Thyroid gland (tissue), 4 donors: ENCODE measurements around the gene RTF1. TPM values are rescaled to one million over a fixed set of nuclear protein-coding genes. Genes with fewer than 3 reads are reported as not detected.
A peak's percentile ranks its signal among the peaks of the same experiment; 100 is the strongest.

Source experiments
- DNase-seq, 2 donors: peaks; one replicate each; pipeline ENCODE4 v3.0.0-alpha.2; 2019
- H3K27ac ChIP-seq, 3 donors: fragments of 200-600 bp; sonication (generic); 1 replicate in 2 of 3; 2 replicates in 1 of 3; pipeline ENCODE4 v1.5.1; 2016 to 2019; ENCODE audit warnings: mild to moderate bottlenecking in 1 of 3, moderate library complexity in 1 of 3
- H3K27me3 ChIP-seq: fragments of 200-600 bp; sonication (generic); one replicate; pipeline ENCODE4 v1.5.1; 2019
- H3K36me3 ChIP-seq, 2 donors: fragments of 200-600 bp; sonication (generic); one replicate each; pipeline ENCODE4 v1.5.1; 2016 to 2019
- H3K4me1 ChIP-seq, 2 donors: fragments of 200-600 bp; sonication (generic); one replicate each; pipeline ENCODE4 v1.5.1; 2017 to 2019
- H3K4me3 ChIP-seq, 3 donors: fragments of 200-600 bp; sonication (generic); replicated peaks in 1 of 3; 1 replicate in 2 of 3; 2 replicates in 1 of 3; pipeline ENCODE4 v1.5.1; 2016; ENCODE audit warnings: mild to moderate bottlenecking in 1 of 3
- H3K9me3 ChIP-seq: fragments of 200-600 bp; sonication (generic); one replicate; pipeline ENCODE4 v1.5.1; 2017
- POLR2A ChIP-seq, 2 donors: fragments of 450-650 bp; IDR thresholded peaks; one replicate each; pipeline ENCODE4 v1.6.1; 2017; ENCODE audit warnings: antibody characterized with exemption in 2 of 2, mild to moderate bottlenecking in 2 of 2, moderate library complexity in 1 of 2
- WGBS, 2 donors: methylation state at CpG; one replicate each; pipeline ENCODE4 v1.1.5; 2017; 5-methylcytosine and 5-hydroxymethylcytosine counted together
- intact Hi-C: fragments of 100-400 bp; cut with DNase I; formaldehyde crosslinking; loops from one replicate; pipeline ENCODE4 v1.15.1; 2023
- total RNA-seq, 4 donors: library from RNA; depleted of rRNA; stranded (reverse); fragments of >200 nt; gene quantifications; one replicate each; pipeline ENCODE4 v1.2.3, GENCODE V29; 2016
- TF ChIP-seq, protein P1 (sequence below), 6 experiments: fragments of 200-600 bp in 3 of 6; fragments of 450-650 bp in 3 of 6; sonication (generic) in 3 of 6; IDR thresholded peaks; one replicate each; pipeline ENCODE4 v1.5.1; 2016 to 2019; ENCODE audit warnings: antibody characterized with exemption in 6 of 6, mild to moderate bottlenecking in 2 of 6, inconsistent platforms in 1 of 6, moderate library complexity in 1 of 6

RTF1 gene
- total RNA-seq, 4 donors from 2014 or later: 26.6 to 37.4 (median 35.4) TPM

DNA sequence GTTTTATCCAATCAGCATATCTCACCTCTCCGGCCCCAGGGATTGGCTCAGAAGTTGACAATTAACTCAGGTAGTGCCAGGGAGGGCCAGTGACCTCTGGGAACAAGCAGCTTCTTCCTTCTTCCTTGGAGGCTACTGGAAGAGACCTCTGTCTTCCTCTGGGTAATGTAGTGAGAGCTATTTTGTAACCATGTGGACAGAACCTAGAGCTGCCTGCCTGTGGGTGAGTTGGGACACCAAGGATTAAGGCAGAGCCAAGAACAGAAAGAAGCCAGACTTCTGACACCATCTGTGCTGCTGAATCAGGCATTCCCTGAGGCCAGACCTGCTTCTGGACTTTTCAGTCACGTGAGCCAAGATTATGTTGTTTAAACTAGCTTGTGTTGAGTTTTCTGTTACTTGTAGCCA, 8.7 kb upstream of the RTF1 start:
- intact Hi-C loops: no loop called here
- no peak overlapping the region for H3K4me3 ChIP-seq
- peak overlapping the region in 2 of 3 donors; percentile 1 to 37 for H3K27ac ChIP-seq
- no peaks in the 10 kb centered on the region for H3K36me3 ChIP-seq
- H3K4me1 ChIP-seq: peaks cover under 1 to 4% of the 10 kb centered on the region in 2 donors
- no peaks in the 10 kb centered on the region for H3K9me3 ChIP-seq
- H3K27me3 ChIP-seq: no peaks in the 10 kb centered on the region
- peak in 1 of 2 donors; percentile 45 for DNase-seq
- TF ChIP-seq POLR2A (IDR thresholded peaks at IDR 0.05): no peak
- TF ChIP-seq, protein P1, sequence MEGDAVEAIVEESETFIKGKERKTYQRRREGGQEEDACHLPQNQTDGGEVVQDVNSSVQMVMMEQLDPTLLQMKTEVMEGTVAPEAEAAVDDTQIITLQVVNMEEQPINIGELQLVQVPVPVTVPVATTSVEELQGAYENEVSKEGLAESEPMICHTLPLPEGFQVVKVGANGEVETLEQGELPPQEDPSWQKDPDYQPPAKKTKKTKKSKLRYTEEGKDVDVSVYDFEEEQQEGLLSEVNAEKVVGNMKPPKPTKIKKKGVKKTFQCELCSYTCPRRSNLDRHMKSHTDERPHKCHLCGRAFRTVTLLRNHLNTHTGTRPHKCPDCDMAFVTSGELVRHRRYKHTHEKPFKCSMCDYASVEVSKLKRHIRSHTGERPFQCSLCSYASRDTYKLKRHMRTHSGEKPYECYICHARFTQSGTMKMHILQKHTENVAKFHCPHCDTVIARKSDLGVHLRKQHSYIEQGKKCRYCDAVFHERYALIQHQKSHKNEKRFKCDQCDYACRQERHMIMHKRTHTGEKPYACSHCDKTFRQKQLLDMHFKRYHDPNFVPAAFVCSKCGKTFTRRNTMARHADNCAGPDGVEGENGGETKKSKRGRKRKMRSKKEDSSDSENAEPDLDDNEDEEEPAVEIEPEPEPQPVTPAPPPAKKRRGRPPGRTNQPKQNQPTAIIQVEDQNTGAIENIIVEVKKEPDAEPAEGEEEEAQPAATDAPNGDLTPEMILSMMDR (IDR thresholded peaks at IDR 0.05): no peak
- WGBS, 2 donors: 48 to 56% methylated on average over 2 of the region's 2 CpGs

DNA sequence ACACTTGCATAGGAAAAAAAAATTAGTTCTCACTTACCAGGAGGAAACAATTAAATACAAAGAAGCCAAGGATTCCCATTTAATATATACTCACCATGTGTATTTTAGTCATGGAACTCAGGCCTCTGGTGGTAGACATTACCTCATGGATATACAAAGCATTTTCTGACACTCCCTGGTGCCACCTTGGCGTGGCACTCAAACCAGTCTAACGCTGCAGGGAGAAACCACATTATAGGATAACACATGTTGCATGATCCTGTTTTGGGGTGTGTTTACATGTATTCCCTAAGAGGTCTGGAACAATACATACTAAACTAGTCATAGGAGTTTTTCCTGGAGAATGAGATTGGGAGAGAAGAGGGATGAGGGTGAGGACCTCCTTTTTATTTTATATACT, 5.9 kb upstream of the RTF1 start:
- H3K9me3 ChIP-seq: no peaks in the 10 kb centered on the region
- H3K36me3 ChIP-seq: no peaks in the 10 kb centered on the region
- H3K4me1 ChIP-seq: peaks cover 7 to 9% of the 10 kb centered on the region in 2 donors
- intact Hi-C loops: no loop called here
- WGBS, 2 donors: 85 to 87% methylated on average over 2 of the region's 2 CpGs
- no peak for DNase-seq
- TF ChIP-seq, protein P1 (IDR thresholded peaks at IDR 0.05): no peak
- no peak for TF ChIP-seq POLR2A (IDR thresholded peaks at IDR 0.05)
- H3K4me3 ChIP-seq: no peak overlapping the region
- no peaks in the 10 kb centered on the region for H3K27me3 ChIP-seq
- peak overlapping the region; percentile 18 to 68 (median 30) for H3K27ac ChIP-seq

DNA sequence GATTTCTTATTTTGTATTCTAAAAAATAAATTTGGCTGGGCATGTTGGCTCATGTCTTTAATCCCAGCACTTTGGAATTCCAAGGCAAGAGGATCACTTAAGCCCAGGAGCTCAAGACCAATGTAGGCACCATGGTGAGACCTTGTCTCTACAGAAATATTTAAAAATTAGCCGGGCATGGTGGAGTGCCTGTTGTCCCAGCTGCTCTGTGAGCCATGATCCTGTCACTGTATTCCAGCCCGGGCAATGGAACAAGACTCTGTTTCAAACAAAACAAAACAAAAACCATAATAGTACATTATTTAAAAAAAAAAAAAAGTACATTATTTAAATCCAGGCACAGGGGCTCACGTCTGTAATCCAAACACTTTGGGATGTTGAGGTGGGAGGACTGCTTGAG, 5.5 kb upstream of the RTF1 start:
- H3K36me3 ChIP-seq: no peaks in the 10 kb centered on the region
- TF ChIP-seq POLR2A (IDR thresholded peaks at IDR 0.05): no peak
- TF ChIP-seq, protein P1 (IDR thresholded peaks at IDR 0.05): no peak
- WGBS, 2 donors: 34 to 37% methylated on average over 3 of the region's 3 CpGs
- H3K4me1 ChIP-seq: peaks cover 9% of the 10 kb centered on the region in 2 donors
- intact Hi-C loops: no loop called here
- H3K4me3 ChIP-seq: no peak overlapping the region
- no peaks in the 10 kb centered on the region for H3K9me3 ChIP-seq
- DNase-seq: peak; percentile 63 to 70
- H3K27ac ChIP-seq: peak overlapping the region; percentile 18 to 68 (median 51)
- H3K27me3 ChIP-seq: no peaks in the 10 kb centered on the region

DNA sequence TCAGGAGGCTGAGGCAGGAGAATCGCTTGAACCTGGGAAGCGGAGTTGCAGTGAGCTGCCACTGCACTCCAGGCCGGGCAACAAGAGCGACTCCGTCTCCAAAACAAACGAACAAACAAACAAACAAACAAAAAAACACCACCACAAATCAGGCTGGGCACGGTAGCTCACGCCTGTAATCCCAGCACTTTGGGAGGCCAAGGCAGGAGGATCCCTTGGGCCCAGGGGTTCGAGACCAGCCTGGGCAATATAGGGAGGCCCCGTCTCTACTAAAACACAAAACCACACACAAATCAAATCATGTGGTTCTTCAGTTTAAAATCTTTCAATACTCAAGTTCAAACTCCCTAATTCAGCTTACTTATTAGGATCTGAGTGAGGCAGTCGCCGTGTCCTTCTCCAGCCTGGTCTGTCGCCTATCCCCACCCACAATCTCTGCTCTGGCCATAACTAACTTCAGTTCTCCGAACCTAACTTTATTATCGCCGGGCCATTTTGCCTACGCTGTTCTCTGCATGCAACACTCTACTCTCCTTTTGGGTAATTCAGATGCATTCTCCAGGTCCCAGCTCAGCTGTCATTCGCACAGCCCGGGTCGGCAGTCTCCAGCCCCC, 660 bp upstream of the RTF1 start:
- no peaks in the 10 kb centered on the region for H3K9me3 ChIP-seq
- intact Hi-C loops: no loop called here
- no peaks in the 10 kb centered on the region for H3K27me3 ChIP-seq
- H3K4me1 ChIP-seq: peaks cover 19 to 35% of the 10 kb centered on the region in 2 donors
- no peak for TF ChIP-seq POLR2A (IDR thresholded peaks at IDR 0.05)
- TF ChIP-seq, protein P1 (IDR thresholded peaks at IDR 0.05): no peak
- H3K4me3 ChIP-seq: peak overlapping the region; percentile 19 to 97 (median 84)
- no peaks in the 10 kb centered on the region for H3K36me3 ChIP-seq
- DNase-seq: no peak
- peak overlapping the region; percentile 25 to 78 (median 72) for H3K27ac ChIP-seq
- 39 to 40% methylated on average over 20 of the region's 20 CpGs for WGBS, 2 donors

DNA sequence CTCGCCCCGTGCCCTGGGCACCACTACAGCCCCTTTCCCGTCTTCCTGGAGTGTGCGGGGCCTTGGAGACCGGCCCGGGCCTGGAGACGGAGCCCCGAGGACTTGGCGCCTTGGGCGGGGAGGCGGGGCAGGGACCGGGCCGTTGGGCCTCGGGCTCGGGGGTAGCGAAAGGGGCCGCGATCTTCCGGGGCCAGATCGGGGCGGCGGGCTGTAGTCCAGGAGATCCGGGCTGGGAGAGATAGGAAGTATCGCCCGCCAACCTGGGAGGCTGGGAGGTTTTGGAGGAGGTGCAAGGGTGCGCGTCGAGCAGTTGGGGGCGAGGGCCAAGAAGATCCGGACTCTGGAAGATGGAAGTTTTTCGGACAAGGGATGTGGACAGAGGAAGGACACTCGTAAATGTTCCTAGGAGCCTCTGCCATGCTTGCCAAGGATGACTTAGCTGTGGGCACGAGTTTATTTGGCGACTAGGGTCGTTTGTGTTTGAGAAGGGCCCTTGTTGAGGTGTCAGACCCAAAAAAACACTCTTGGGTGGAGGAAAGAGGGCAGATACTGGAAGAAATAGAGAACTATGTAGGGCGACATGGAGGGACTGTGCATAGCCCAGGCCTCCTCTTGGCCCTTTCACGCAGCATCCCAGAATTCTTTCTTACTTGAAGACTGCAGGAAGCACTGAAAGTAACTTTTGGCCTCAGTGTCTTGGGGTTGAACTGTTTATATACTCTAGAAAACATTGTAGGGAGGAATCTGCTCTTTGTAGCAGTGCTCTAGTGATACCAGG, 712 bp downstream of the RTF1 start:
- DNase-seq: peak; percentile 46 to 51

More for the DNA sequence above, 712 bp downstream of the RTF1 start:
- Histone ChIP-seq H3K36me3 (no peaks in the 10 kb centered on the region), H3K27me3 (no peaks in the 10 kb centered on the region), H3K27ac (peak overlapping the region; percentile 70 to 93 (median 83)), H3K4me1 (peaks cover 15 to 35% of the 10 kb centered on the region in 2 donors), H3K9me3 (no peaks in the 10 kb centered on the region), H3K4me3 (peak overlapping the region; percentile 19 to 97 (median 84))
- no peak for TF ChIP-seq POLR2A (IDR thresholded peaks at IDR 0.05)
- TF ChIP-seq, protein P1 (IDR thresholded peaks at IDR 0.05): no peak
- WGBS, 2 donors: 1% methylated on average over 29 to 32 of the region's 37 CpGs
- intact Hi-C loops: no loop called here
